GM10266 (cell line): ENCODE data around the gene LCA5.

Experiments used
- DNase-seq: peaks from one replicate; pipeline ENCODE4 v3.0.0; 2012; ENCODE audit errors: extremely low spot score
- CTCF ChIP-seq: IDR thresholded peaks from 2 replicates; pipeline ENCODE4 v1.5.1; 2012; ENCODE audit warnings: mild to moderate bottlenecking, low read depth; ENCODE audit not compliant: control insufficient read depth, insufficient read depth; ENCODE audit errors: missing control alignments

LCA5 gene

GRCh38 chr6:79570129-79571029 lies 33.1 kb upstream of the LCA5 start:
- DNase-seq, result peak; percentile 26
- TF ChIP-seq CTCF, result peak; percentile 58

- no peak for DNase-seq
- no peak for TF ChIP-seq CTCF
These were observed 31.8 kb upstream of the LCA5 start for GRCh38 chr6:79568996-79569395.

GRCh38 chr6:79564636-79565035 lies 27.4 kb upstream of the LCA5 start:
- no peak for DNase-seq
- no peak for TF ChIP-seq CTCF

GRCh38 chr6:79559706-79560105 lies 22.5 kb upstream of the LCA5 start:
- no peak for TF ChIP-seq CTCF
- DNase-seq, result no peak

- no peak for DNase-seq
- no peak for TF ChIP-seq CTCF
These were observed 20.6 kb upstream of the LCA5 start for GRCh38 chr6:79557673-79558467.

GRCh38 chr6:79554305-79554704 lies 17.1 kb upstream of the LCA5 start:
- TF ChIP-seq CTCF, result no peak
- no peak for DNase-seq

- no peak for DNase-seq
- no peak for TF ChIP-seq CTCF
These were observed 14.2 kb upstream of the LCA5 start for GRCh38 chr6:79551401-79551800.
